Osteocyte (in vitro differentiated cells): ENCODE measurements around the gene CADPS. TPM values are rescaled to one million over a fixed set of nuclear protein-coding genes. Genes with fewer than 3 reads are reported as not detected.

Source experiments
- DNase-seq: peaks from one replicate; pipeline ENCODE4 v3.0.0; 2021; ENCODE audit warnings: mixed read lengths; ENCODE audit not compliant: unreplicated experiment; ENCODE audit errors: extremely low spot score
- H3K27ac Mint-ChIP-seq: one replicate; pipeline ENCODE4 v1.8.0; 2021; ENCODE audit warnings: mild to moderate bottlenecking, mixed read lengths; ENCODE audit not compliant: unreplicated experiment
- H3K27me3 Mint-ChIP-seq: one replicate; pipeline ENCODE4 v1.8.0; 2021; ENCODE audit warnings: mixed read lengths; ENCODE audit not compliant: unreplicated experiment
- H3K36me3 Mint-ChIP-seq: one replicate; pipeline ENCODE4 v1.8.0; 2021; ENCODE audit warnings: mixed read lengths; ENCODE audit not compliant: unreplicated experiment
- H3K4me1 Mint-ChIP-seq: one replicate; pipeline ENCODE4 v1.8.0; 2021; ENCODE audit warnings: mixed read lengths; ENCODE audit not compliant: unreplicated experiment
- H3K4me3 Mint-ChIP-seq: one replicate; pipeline ENCODE4 v1.8.0; 2021; ENCODE audit warnings: mild to moderate bottlenecking, moderate library complexity, mixed read lengths; ENCODE audit not compliant: unreplicated experiment
- H3K9me3 Mint-ChIP-seq: one replicate; pipeline ENCODE4 v1.8.0; 2021; ENCODE audit warnings: mixed read lengths; ENCODE audit not compliant: unreplicated experiment
- CTCF ChIP-seq: fragments of 200-600 bp; sonication (generic); IDR thresholded peaks from 2 replicates; pipeline ENCODE4 v1.5.0; 2021; ENCODE audit warnings: antibody characterized with exemption, mild to moderate bottlenecking, moderate library complexity
- total RNA-seq: library from RNA; stranded (reverse); gene quantifications from 2 replicates; pipeline ENCODE4 v1.2.1, GENCODE V29; 2021

The CADPS gene
- total RNA-seq, 1 donor from 2014 or later = not detected

- no peak for DNase-seq
- no peaks in the 10 kb centered on the region for H3K9me3 Mint-ChIP-seq
- no peak for TF ChIP-seq CTCF
- H3K36me3 Mint-ChIP-seq = no peaks in the 10 kb centered on the region
- H3K4me3 Mint-ChIP-seq = no peak overlapping the region
- H3K27ac Mint-ChIP-seq = no peak overlapping the region
- no peaks in the 10 kb centered on the region for H3K27me3 Mint-ChIP-seq
- no peaks in the 10 kb centered on the region for H3K4me1 Mint-ChIP-seq
Measured at GRCh38 chr3:62724503-62724902, 150.7 kb downstream of the CADPS start.

GRCh38 chr3:62723914-62724217 is 151.3 kb downstream of the CADPS start:
- Mint-ChIP-seq H3K27ac (no peak overlapping the region), H3K27me3 (no peaks in the 10 kb centered on the region), H3K9me3 (no peaks in the 10 kb centered on the region), H3K4me1 (no peaks in the 10 kb centered on the region), H3K36me3 (no peaks in the 10 kb centered on the region), H3K4me3 (no peak overlapping the region)
- DNase-seq = no peak
- TF ChIP-seq CTCF = no peak

GRCh38 chr3:62723166-62723913 is 151.9 kb downstream of the CADPS start:
- Mint-ChIP-seq H3K36me3 (no peaks in the 10 kb centered on the region), H3K4me1 (no peaks in the 10 kb centered on the region), H3K27me3 (no peaks in the 10 kb centered on the region), H3K9me3 (no peaks in the 10 kb centered on the region), H3K27ac (no peak overlapping the region), H3K4me3 (no peak overlapping the region)
- no peak for TF ChIP-seq CTCF
- no peak for DNase-seq

GRCh38 chr3:62722344-62722743 is 152.9 kb downstream of the CADPS start:
- H3K9me3 Mint-ChIP-seq = no peaks in the 10 kb centered on the region

More at GRCh38 chr3:62722344-62722743, 152.9 kb downstream of the CADPS start:
- no peak for DNase-seq
- H3K4me3 Mint-ChIP-seq = no peak overlapping the region
- TF ChIP-seq CTCF = no peak
- H3K27ac Mint-ChIP-seq = no peak overlapping the region
- no peaks in the 10 kb centered on the region for H3K4me1 Mint-ChIP-seq
- H3K36me3 Mint-ChIP-seq = no peaks in the 10 kb centered on the region
- peaks cover 5% of the 10 kb centered on the region for H3K27me3 Mint-ChIP-seq
